Naive thymus-derived CD8-positive, alpha-beta T cell (primary cell): Measurements from ENCODE around the gene MTMR4. TPM values are rescaled to one million over a fixed set of nuclear protein-coding genes. Genes with fewer than 3 reads are reported as not detected.
"Not testable (repeated sequence)": the region's sequence is repeated elsewhere in the genome, so short reads cannot be mapped to it uniquely, and the experiment has no call there.

Source experiments
- ATAC-seq, 2 donors: fragments of 150-1000 bp; cut with Tn5 transposase in 1 of 2; sonication (Bioruptor Pico), chemical (Tn5 transposase) in 1 of 2; 1 replicate in 1 of 2; 2 replicates in 1 of 2; pipeline ENCODE4 v1.10.0; 2021; ENCODE audit warnings: mild to moderate bottlenecking in 2 of 2, moderate library complexity in 2 of 2
- POLR2A ChIA-PET: fragments of 350-600 bp; sonication (Branson Sonifier 250); formaldehyde crosslinking; loops from one replicate; lab custom pipeline; 2021; ENCODE audit warnings: antibody characterized with exemption; lab: Charles Lee
- DNase-seq, 10 donors: peaks; one replicate each; pipeline versions ENCODE4 v3.0.0 to v3.0.0-alpha.2; 2020 to 2022
- H3K27ac Mint-ChIP-seq, 10 donors: one replicate each; pipeline ENCODE4 v1.8.0; 2020 to 2022; ENCODE audit warnings: mild to moderate bottlenecking in 10 of 10, mixed read lengths in 10 of 10, moderate library complexity in 4 of 10, inconsistent platforms in 1 of 10
- H3K27me3 Mint-ChIP-seq, 5 donors: one replicate each; pipeline ENCODE4 v1.8.0; 2021 to 2022; ENCODE audit warnings: mixed read lengths in 5 of 5
- H3K36me3 Mint-ChIP-seq, 3 donors: one replicate each; pipeline ENCODE4 v1.8.0; 2020 to 2022; ENCODE audit warnings: mixed read lengths in 3 of 3, mild to moderate bottlenecking in 2 of 3, inconsistent platforms in 1 of 3
- H3K4me1 Mint-ChIP-seq, 4 donors: one replicate each; pipeline ENCODE4 v1.8.0; 2021 to 2022; ENCODE audit warnings: mixed read lengths in 4 of 4
- H3K4me3 Mint-ChIP-seq, 10 donors: one replicate each; pipeline ENCODE4 v1.8.0; 2020 to 2022; ENCODE audit warnings: mild to moderate bottlenecking in 10 of 10, mixed read lengths in 10 of 10, moderate library complexity in 6 of 10, inconsistent platforms in 1 of 10
- H3K9me3 Mint-ChIP-seq, 9 donors: one replicate each; pipeline ENCODE4 v1.8.0; 2020 to 2022; ENCODE audit warnings: mixed read lengths in 9 of 9, mild to moderate bottlenecking in 3 of 9, inconsistent platforms in 1 of 9, moderate library complexity in 1 of 9
- polyA plus RNA-seq, 3 donors: library from polyadenylated mRNA; unstranded; fragments of 300-500 nt; fragmentation: Illumina TruSeq; gene quantifications; one replicate each; pipeline ENCODE4 v1.2.3, GENCODE V29; 2021
- total RNA-seq, 8 experiments: library from RNA in 2 of 8; stranded (reverse) in 2 of 8; gene quantifications; one replicate each; pipeline ENCODE4 v1.2.3 and lab custom pipeline; 2021 to 2026

MTMR4 gene
- 10 to 100 TPM; 50.6 to 54.6 TPM for total RNA-seq
- polyA plus RNA-seq = 10 to 100 TPM; 14.8 to 22.4 (median 16.6) TPM
- total RNA-seq (lab: John Stamatoyannopoulos, UW) = 91.0 to 174 (median 136) reads per million in 6 experiments

- ATAC-seq (peak in 1 of 2 donors; percentile 15), DNase-seq (peak; percentile 42 to 79 (median 63))
- peaks cover 7 to 36% (median 13%) of the 10 kb centered on the region in 3 donors for H3K36me3 Mint-ChIP-seq
- no peaks in the 10 kb centered on the region for H3K9me3 Mint-ChIP-seq
- POLR2A ChIA-PET = interaction anchor here (0.6 to 2.4 kb wide), 8 partner anchors 14 to 641 kb away, joined by 3 to 13 read pairs (median 4); partner anchors contain the start of genes HSF5, PRR11, SKA2 and SUPT4H1
- peak within 1 kb of the TSS; percentile 77 to 98 (median 86) for H3K4me3 Mint-ChIP-seq
- H3K27me3 Mint-ChIP-seq = no peaks in the 10 kb centered on the region
- peak within 1 kb of the TSS; percentile 59 to 92 (median 86) for H3K27ac Mint-ChIP-seq
- H3K4me1 Mint-ChIP-seq = peaks cover 40 to 62% (median 58%) of the 10 kb centered on the region in 4 donors
These were observed at the start of gene MTMR4 for GRCh38 chr17:58513965-58514769. Gene MTMR4 (minus strand): TSS chr17:58514638. CDS start chr17:58514407, 231 bp downstream.

DNA sequence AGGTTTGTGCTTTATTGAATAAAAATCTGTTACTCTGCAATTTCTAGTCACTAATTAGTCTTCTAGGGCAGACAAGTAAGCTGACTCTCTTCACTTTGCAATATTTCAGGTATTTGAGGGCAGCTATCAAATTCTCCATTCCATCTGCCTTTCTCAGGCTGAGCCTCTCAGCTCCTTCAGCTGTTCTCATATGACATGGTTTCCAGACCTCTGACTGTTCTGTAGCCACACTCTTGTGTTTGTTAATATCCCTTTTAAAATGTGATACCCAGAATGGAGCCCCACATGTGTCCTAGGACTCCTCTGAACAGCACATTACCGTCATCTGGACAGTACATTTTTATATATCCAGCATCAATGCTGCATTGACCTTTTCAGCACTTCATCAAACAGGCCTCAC lies 46.1 kb upstream of the MTMR4 start:
- Mint-ChIP-seq H3K4me3 (no peak overlapping the region), H3K36me3 (no peaks in the 10 kb centered on the region), H3K27ac (no peak overlapping the region), H3K27me3 (peaks cover 0 to 5% (median 2%) of the 10 kb centered on the region in 5 donors), H3K9me3 (no peaks in the 10 kb centered on the region), H3K4me1 (peaks cover 4 to 11% (median 7%) of the 10 kb centered on the region in 4 donors)
- DNase-seq = no peak
- no peak for ATAC-seq
- POLR2A ChIA-PET = no interaction called here

DNA sequence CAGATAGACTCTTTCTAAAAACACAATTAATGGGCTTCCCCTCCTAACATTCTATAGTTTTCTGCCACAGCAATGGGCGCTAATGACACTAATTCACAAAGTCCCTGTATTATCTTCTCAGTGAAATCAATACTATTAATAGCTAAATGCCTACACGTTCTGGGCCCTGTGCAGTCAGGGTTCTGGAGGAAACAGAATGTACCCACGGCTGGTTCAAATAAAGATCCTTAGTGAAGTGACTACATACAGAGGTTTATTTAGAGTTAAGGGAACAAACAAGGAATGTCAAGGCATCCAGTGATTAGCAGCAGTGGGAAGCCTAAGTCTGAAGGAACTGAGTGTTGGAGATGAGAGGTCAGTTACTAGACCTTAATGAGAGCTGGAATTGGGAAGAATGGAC lies 43.5 kb upstream of the MTMR4 start:
- POLR2A ChIA-PET = interaction anchor here (0.6 kb wide), 1 partner anchor 80 kb away, joined by 3 read pairs; no protein-coding TSS in a partner anchor
- no peaks in the 10 kb centered on the region for H3K9me3 Mint-ChIP-seq
- no peaks in the 10 kb centered on the region for H3K36me3 Mint-ChIP-seq
- peak overlapping the region in 1 of 10 donors; percentile 66 for H3K27ac Mint-ChIP-seq
- H3K4me3 Mint-ChIP-seq = no peak overlapping the region
- peaks cover 0 to 5% (median 0%) of the 10 kb centered on the region in 5 donors for H3K27me3 Mint-ChIP-seq
- ATAC-seq (no peak), DNase-seq (no peak)
- H3K4me1 Mint-ChIP-seq = peaks cover 4 to 11% (median 7%) of the 10 kb centered on the region in 4 donors

DNA sequence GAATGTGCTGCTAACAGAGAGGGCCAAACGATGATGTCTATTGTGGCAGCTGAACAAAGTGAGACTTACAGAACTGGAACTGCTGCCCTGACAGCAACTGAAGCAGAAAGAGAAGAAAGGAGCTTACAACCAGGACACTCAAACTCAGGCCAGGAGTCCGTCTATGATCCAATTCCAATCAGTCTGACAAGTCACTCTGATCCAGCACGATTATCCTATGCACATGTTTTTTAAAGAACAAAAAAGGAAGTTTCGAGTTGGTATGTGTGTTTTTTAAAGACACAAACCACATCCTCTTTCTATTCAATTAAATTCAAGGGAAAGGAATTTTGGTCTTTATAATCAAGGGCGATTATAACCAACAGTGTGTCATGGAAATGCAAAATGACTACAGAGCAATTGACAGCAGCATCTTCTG lies 42.4 kb upstream of the MTMR4 start:
- POLR2A ChIA-PET = no interaction called here
- peaks cover 0 to 5% (median 1%) of the 10 kb centered on the region in 5 donors for H3K27me3 Mint-ChIP-seq
- no peaks in the 10 kb centered on the region for H3K36me3 Mint-ChIP-seq
- peak overlapping the region in 8 of 10 donors; percentile 1 to 78 (median 24) for H3K27ac Mint-ChIP-seq
- peaks cover 4 to 11% (median 7%) of the 10 kb centered on the region in 4 donors for H3K4me1 Mint-ChIP-seq
- DNase-seq (no peak), ATAC-seq (no peak)
- peak overlapping the region in 3 of 10 donors; percentile 2 to 48 (median 8) for H3K4me3 Mint-ChIP-seq
- no peaks in the 10 kb centered on the region for H3K9me3 Mint-ChIP-seq

DNA sequence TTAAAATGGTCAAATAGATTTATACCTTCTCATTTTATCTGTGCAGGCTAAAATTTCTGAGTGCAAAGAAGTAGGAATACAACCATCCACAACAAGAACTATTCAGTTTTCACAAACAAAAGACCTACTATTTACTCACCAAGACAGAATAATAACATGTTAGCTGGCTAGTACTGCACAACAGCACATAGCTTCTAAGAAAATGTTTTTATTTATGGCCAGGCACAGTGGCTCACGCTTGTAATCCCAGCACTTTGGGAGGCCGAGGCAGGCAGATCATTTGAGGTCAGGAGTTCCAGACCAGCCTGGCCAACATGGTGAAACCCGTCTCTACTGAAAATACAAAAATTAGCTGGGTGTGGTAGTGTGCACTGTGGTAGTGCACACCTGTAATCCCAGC lies 40.7 kb upstream of the MTMR4 start:
- H3K4me3 Mint-ChIP-seq, H3K27me3 Mint-ChIP-seq, H3K27ac Mint-ChIP-seq, H3K36me3 Mint-ChIP-seq, H3K9me3 Mint-ChIP-seq, ATAC-seq, DNase-seq: not testable (repeated sequence)
- POLR2A ChIA-PET = interaction anchor here (0.6 kb wide), 2 partner anchors 31 to 52 kb away, joined by 3 to 4 read pairs; no protein-coding TSS in a partner anchor
- H3K4me1 Mint-ChIP-seq = peaks cover 4 to 11% (median 7%) of the 10 kb centered on the region in 4 donors

DNA sequence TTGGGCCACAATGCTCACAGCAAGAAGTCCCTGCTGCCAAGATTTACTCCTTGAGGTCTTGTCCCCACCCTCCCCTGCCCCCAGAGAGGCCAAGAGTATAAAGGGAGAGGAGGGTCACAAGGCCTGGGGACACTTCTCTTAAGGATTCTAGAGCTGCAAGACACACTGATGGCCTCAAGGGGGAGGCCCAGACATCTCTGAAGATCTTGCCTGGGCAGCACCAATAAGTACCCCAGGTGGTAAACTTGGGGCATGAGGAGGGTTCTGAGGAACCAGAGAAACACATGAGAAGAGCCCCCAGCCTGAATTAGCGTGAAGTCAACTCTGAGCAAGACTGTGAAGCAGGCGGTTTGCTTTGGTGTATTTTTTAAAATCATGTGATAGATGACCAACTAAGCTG lies 26.8 kb upstream of the MTMR4 start:
- no peak overlapping the region for H3K27ac Mint-ChIP-seq
- ATAC-seq (no peak), DNase-seq (no peak)
- POLR2A ChIA-PET = interaction anchor here (0.6 to 0.9 kb wide), 2 partner anchors 11 to 663 kb away, joined by 3 read pairs; no protein-coding TSS in a partner anchor
- H3K4me3 Mint-ChIP-seq = no peak overlapping the region
- no peaks in the 10 kb centered on the region for H3K9me3 Mint-ChIP-seq
- no peaks in the 10 kb centered on the region for H3K36me3 Mint-ChIP-seq
- H3K4me1 Mint-ChIP-seq = no peaks in the 10 kb centered on the region
- H3K27me3 Mint-ChIP-seq = peaks cover 0 to 2% (median 0%) of the 10 kb centered on the region in 5 donors

GRCh38 chr17:58539698-58540097 lies 25.3 kb upstream of the MTMR4 start:
- no peak overlapping the region for H3K4me3 Mint-ChIP-seq
- no peak overlapping the region for H3K27ac Mint-ChIP-seq
- no peaks in the 10 kb centered on the region for H3K9me3 Mint-ChIP-seq
- H3K4me1 Mint-ChIP-seq = no peaks in the 10 kb centered on the region
- peaks cover 3 to 15% (median 11%) of the 10 kb centered on the region in 5 donors for H3K27me3 Mint-ChIP-seq
- POLR2A ChIA-PET = interaction anchor here (1.3 kb wide), 1 partner anchor 20 kb away, joined by 3 read pairs; no protein-coding TSS in a partner anchor
- H3K36me3 Mint-ChIP-seq = no peaks in the 10 kb centered on the region
- ATAC-seq (no peak), DNase-seq (no peak)

DNA sequence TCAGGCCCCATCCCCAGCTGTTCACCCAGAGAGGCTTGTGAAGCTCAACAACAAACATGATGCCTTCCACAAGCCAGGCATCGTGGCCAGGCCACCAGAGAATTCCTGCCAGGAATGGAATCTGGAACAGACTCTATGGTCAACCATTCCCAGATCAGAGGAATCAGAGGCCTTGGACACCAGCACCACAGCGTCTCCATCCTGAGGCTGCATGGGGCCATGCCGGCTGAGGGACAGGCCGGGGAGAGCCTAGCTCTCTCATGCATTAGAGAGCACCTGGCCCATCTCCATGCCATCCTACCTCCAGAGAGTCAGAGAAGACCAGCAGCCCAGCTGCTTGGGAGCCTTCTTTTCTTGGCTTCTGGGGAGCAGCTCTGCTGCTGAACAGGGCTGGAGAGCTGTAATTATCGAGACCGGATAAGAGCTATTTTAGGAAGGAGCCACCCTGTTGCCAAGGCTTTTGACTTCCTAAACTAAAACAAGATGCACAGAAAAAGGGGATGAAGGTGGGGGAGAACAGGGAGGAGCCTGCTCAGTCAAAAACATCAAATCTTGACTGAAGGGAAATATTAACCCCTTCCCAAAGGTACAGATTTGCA lies 24.5 kb upstream of the MTMR4 start:
- Mint-ChIP-seq H3K4me1 (no peaks in the 10 kb centered on the region), H3K27ac (peak overlapping the region in 1 of 10 donors; percentile 16), H3K4me3 (no peak overlapping the region), H3K9me3 (no peaks in the 10 kb centered on the region), H3K36me3 (no peaks in the 10 kb centered on the region), H3K27me3 (peaks cover 4 to 22% (median 15%) of the 10 kb centered on the region in 5 donors)
- POLR2A ChIA-PET = no interaction called here
- DNase-seq = no peak
- ATAC-seq = no peak

DNA sequence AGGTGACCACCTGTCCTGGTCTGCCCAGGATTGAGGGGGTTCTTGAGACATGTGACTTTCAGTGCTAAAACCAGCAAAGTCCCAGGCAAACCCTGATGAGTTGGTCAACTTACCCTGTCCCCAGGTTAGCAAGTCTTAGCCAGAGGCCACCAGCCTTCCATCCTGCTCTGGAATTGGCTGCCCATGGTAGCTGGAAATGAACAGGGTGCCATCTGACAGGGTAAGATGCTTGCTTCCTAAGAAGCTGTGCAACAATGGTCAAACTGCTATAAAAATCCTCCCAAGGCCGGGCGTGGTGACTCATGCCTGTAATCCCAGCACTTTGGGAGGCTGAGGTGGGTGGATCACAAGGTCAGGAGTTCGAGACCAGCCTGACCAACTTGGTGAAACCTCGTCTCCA lies 22.8 kb upstream of the MTMR4 start:
- peaks cover 4 to 36% (median 20%) of the 10 kb centered on the region in 5 donors for H3K27me3 Mint-ChIP-seq
- H3K9me3 Mint-ChIP-seq = no peaks in the 10 kb centered on the region
- H3K36me3 Mint-ChIP-seq = no peaks in the 10 kb centered on the region
- H3K27ac Mint-ChIP-seq = no peak overlapping the region
- H3K4me1 Mint-ChIP-seq = peaks cover 0 to 5% (median 2%) of the 10 kb centered on the region in 4 donors
- POLR2A ChIA-PET = no interaction called here
- no peak overlapping the region for H3K4me3 Mint-ChIP-seq
- no peak for ATAC-seq
- DNase-seq = no peak

DNA sequence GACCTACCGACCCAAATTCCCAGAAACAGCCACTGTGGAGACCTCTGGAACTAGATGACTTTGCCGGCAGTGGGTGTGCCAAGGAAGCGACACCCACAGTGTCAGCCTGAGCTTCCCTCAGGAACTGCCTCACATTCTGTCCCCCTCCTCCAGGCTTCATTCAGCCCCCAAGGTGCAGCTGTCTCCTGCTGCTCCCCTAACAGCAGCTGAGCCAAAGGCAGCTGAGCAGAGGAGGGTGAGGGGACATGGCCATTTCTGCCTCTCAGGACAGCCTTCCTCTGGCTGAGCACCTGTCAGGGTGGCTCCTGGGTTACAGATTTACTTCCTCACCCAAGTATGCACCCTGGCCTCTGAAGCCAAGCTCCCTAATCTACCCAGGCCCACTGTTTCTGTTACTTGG lies 22.1 kb upstream of the MTMR4 start:
- ATAC-seq = no peak
- POLR2A ChIA-PET = interaction anchor here (1.4 kb wide), 1 partner anchor 9 kb away, joined by 3 read pairs; no protein-coding TSS in a partner anchor
- no peak overlapping the region for H3K27ac Mint-ChIP-seq
- no peaks in the 10 kb centered on the region for H3K9me3 Mint-ChIP-seq
- H3K36me3 Mint-ChIP-seq = no peaks in the 10 kb centered on the region
- DNase-seq = no peak
- H3K4me3 Mint-ChIP-seq = no peak overlapping the region
- H3K4me1 Mint-ChIP-seq = peaks cover 0 to 7% (median 3%) of the 10 kb centered on the region in 4 donors
- peaks cover 4 to 36% (median 20%) of the 10 kb centered on the region in 5 donors for H3K27me3 Mint-ChIP-seq

- POLR2A ChIA-PET = interaction anchor here (1.4 kb wide), 1 partner anchor 8 kb away, joined by 3 read pairs; no protein-coding TSS in a partner anchor
- peaks cover 4 to 36% (median 20%) of the 10 kb centered on the region in 5 donors for H3K27me3 Mint-ChIP-seq
- no peak overlapping the region for H3K4me3 Mint-ChIP-seq
- H3K36me3 Mint-ChIP-seq = no peaks in the 10 kb centered on the region
- peaks cover 0 to 8% (median 4%) of the 10 kb centered on the region in 4 donors for H3K4me1 Mint-ChIP-seq
- no peaks in the 10 kb centered on the region for H3K9me3 Mint-ChIP-seq
- H3K27ac Mint-ChIP-seq = no peak overlapping the region
- no peak for ATAC-seq
- no peak for DNase-seq
These were observed 21.0 kb upstream of the MTMR4 start for GRCh38 chr17:58535431-58535830.

DNA sequence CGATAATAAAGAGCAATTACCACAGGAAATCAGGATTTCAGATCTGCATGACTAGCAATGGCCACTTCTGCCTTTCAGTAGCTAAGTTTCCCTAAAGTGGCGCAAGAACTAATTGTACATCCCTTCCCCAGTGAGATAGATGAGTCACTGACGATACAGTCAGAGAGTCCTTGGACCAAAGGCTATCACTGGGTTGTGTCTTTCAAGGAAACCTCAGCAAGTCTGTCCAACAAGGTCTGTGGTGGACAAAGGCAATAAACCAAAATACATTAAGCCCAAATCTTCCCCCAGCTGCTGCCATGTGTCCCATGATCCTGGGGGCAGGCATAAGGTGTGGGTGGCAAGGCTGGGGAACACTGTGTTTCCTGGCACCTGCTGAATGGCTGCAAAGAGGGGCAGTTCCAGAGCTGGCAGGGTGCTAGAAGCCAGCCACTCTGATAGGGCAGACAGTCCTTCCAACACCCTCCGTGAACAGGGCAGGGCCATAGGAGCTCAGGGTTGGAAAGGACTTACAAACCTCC lies 20.5 kb upstream of the MTMR4 start:
- Mint-ChIP-seq H3K27ac (no peak overlapping the region), H3K27me3 (peaks cover 4 to 36% (median 22%) of the 10 kb centered on the region in 5 donors), H3K36me3 (no peaks in the 10 kb centered on the region), H3K4me3 (peak overlapping the region in 1 of 10 donors; percentile 75), H3K4me1 (peaks cover 0 to 8% (median 4%) of the 10 kb centered on the region in 4 donors), H3K9me3 (no peaks in the 10 kb centered on the region)
- ATAC-seq = no peak
- POLR2A ChIA-PET = no interaction called here
- DNase-seq = no peak
